GM10248 (cell line): ENCODE data around the gene FOXO1.
"Not testable (repeated sequence)": the region's sequence is repeated elsewhere in the genome, so short reads cannot be mapped to it uniquely, and the experiment has no call there.

ENCODE experiments used
- CTCF ChIA-PET: fragments of 300-600 bp; sonication (Branson Sonifier 250); formaldehyde crosslinking; extraction: SDS; loops from one replicate; lab custom pipeline; 2021; ENCODE audit warnings: antibody characterized with exemption; lab: Yijun Ruan, JAX
- POLR2A ChIA-PET: fragments of 350-650 bp; sonication (Branson Sonifier 250); formaldehyde crosslinking; extraction: SDS; loops from one replicate; lab custom pipeline; 2020; ENCODE audit warnings: antibody characterized with exemption; lab: Yijun Ruan, JAX
- DNase-seq: peaks from one replicate; pipeline ENCODE4 v3.0.0; 2012; ENCODE audit errors: extremely low spot score
- TF ChIP-seq, protein P1 (sequence below): IDR thresholded peaks from 2 replicates; pipeline ENCODE4 v1.5.1; 2012; ENCODE audit warnings: mild to moderate bottlenecking, low read depth; ENCODE audit errors: extremely low read depth, missing control alignments, control extremely low read depth

Gene FOXO1

DNA sequence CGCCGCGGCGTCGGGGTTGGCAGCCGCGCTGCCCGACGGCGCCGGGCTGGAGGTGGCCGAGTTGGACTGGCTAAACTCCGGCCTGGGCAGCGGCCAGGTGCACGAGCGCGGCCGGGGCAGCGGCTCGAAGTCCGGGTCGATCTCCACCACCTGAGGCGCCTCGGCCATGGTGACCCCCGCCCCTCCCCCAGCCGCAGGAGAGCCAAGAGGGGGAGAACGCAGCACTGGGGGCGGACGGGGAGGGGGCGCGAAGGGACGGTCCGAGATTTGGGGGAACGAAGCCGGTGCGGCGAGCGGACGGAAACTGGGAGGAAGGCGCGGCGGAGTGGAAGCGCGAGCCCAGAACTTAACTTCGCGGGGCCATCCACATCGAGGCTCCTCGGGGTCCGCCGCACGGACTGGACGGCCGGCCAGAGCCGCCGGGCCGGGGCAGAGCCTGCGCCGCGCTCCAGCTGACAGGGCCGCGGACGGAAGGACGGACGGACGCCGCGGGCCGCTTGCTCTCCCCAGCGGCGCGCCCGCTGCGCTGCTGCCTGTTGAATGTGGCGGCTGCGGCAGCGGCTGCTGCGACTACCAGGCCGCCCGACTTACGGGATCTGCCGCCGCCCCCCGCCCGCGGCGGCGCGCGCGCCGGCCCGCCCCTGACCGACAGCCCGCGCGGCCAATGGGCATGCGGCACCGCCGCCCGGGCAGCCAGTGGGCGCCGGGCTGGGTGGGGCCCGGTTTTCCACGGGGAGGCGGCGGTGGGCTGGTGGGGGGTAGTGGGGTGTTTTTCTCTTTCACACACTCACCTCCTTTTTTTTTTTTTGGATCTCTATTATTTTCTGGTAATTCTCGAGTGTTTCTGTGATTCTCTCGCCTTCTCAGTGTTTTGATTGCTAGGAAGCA, at the start of gene FOXO1:
Gene FOXO1, minus strand, starts transcription at position 597 of the 888 bp plus-strand sequence. Its CDS starts 429 bp downstream, at position 168.
- ChIA-PET POLR2A (interaction anchor here (0.6 to 1.0 kb wide), 2 partner anchors 221 to 691 kb away, joined by 3 read pairs; no protein-coding TSS in a partner anchor), CTCF (interaction anchor here (0.8 to 2.4 kb wide), 2 partner anchors 10 to 111 kb away, joined by 3 to 5 read pairs; no protein-coding TSS in a partner anchor)
- TF ChIP-seq, protein P1, sequence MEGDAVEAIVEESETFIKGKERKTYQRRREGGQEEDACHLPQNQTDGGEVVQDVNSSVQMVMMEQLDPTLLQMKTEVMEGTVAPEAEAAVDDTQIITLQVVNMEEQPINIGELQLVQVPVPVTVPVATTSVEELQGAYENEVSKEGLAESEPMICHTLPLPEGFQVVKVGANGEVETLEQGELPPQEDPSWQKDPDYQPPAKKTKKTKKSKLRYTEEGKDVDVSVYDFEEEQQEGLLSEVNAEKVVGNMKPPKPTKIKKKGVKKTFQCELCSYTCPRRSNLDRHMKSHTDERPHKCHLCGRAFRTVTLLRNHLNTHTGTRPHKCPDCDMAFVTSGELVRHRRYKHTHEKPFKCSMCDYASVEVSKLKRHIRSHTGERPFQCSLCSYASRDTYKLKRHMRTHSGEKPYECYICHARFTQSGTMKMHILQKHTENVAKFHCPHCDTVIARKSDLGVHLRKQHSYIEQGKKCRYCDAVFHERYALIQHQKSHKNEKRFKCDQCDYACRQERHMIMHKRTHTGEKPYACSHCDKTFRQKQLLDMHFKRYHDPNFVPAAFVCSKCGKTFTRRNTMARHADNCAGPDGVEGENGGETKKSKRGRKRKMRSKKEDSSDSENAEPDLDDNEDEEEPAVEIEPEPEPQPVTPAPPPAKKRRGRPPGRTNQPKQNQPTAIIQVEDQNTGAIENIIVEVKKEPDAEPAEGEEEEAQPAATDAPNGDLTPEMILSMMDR = no peak
- peak; percentile 98 for DNase-seq

DNA sequence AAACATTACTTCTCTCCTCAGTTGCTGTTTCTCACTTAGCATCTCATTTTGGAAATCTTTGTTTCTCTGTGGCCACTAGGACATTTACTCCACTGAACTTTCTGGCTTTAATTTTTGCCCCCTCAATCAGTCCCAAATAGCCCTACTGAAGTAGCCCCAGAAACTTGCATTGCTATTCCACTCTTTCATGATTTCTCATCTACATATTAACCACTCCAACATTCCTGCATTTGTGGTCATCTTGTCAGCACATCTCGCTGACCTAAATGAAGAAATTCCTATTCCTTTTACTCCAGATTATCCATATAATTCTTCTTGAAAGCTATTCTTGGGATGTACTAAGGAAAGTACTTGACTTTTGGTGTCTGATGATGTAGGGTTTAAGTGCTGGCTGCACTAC, 48.0 kb upstream of the FOXO1 start:
- DNase-seq, POLR2A ChIA-PET: not testable (repeated sequence)
- CTCF ChIA-PET = interaction anchor here (1.2 kb wide), 1 partner anchor 10 kb away, joined by 3 read pairs; no protein-coding TSS in a partner anchor

DNA sequence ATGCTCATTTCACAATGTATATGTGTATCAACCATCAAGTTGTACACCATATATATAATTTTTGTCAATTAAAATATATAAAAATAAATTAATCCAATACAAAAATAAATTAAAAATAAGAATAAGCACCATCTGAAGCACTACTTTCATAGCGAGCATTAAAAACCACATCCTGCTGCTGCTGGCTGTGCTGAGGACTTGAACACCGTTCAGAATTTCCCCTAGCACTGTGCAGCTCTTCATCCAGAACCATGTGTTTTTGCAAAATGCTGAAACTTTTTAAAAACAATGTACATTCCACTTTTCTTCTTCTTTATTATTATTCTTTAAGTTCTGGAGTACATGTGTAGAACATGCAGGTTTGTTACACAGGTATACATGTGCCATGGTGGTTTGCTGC, 40.0 kb upstream of the FOXO1 start:
- POLR2A ChIA-PET = no interaction called here
- CTCF ChIA-PET = interaction anchor here (0.8 to 1.2 kb wide), 3 partner anchors 24 to 38 kb away, joined by 3 read pairs; no protein-coding TSS in a partner anchor
- TF ChIP-seq, protein P1 = no peak
- no peak for DNase-seq

DNA sequence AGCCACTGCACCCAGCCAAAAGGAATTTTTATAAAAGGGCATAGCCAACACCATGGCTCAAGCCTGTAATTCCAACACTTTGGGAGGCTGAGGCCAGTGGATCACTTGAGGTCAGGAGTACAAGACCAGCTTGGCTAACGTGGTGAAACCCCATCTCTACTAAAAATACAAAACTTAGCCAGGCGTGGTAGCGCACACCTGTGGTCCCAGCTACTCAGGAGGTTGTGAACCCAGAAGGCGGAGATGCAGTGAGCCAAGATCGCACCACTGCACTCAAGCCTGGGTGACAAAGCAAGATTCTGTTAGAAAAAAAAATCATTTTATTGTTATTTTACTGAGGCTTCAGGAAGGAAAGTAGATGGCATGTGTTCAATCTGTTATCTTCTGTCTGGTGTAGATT, 31.3 kb upstream of the FOXO1 start:
- no peak for DNase-seq
- TF ChIP-seq, protein P1 = no peak
- ChIA-PET POLR2A (no interaction called here), CTCF (interaction anchor here (0.8 to 2.4 kb wide), 2 partner anchors 15 to 29 kb away, joined by 3 to 8 read pairs; no protein-coding TSS in a partner anchor)

DNA sequence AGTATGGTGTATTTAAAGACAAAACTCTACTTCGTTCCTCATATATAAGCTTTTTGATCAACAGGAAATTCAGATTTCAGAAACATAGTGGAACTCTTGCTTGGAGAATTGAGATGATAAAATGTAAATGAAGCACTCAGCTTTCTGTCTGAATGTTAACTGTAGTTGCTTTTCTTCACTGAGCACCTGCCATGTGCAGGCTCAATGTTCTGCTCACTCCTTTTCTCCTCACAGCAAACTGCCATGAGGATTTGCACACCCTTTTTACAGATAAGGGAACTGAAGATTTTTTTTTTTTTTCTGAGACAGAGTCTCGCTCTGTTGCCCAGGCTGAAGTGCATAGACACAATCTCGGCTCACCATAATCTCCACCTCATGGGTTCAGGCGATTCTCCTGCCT, 28.0 kb upstream of the FOXO1 start:
- TF ChIP-seq, protein P1 = no peak
- CTCF ChIA-PET = interaction anchor here (1.3 to 2.3 kb wide), 2 partner anchors 12 to 625 kb away, joined by 3 to 11 read pairs; no protein-coding TSS in a partner anchor
- DNase-seq = no peak
- POLR2A ChIA-PET = no interaction called here

DNA sequence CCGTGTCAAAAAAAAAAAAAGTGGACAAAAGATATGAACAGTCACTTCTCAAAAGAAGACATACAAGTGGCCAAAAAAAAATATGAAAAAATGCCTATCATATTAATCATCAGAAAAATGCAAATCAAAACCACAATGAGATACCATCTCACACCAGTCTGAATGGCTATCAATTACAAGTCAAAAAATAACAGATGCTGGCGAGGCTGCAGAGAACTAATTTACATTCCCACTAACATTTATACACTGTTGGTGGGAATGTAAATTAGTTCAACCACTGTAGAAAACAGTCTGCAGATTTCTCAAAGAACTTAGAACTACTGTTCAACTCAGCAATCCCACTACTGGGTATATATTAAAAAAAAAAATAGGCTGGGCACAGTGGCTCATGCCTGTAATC, 26.5 kb upstream of the FOXO1 start:
- CTCF ChIA-PET = no interaction called here
- POLR2A ChIA-PET = no interaction called here
- TF ChIP-seq, protein P1 = no peak
- no peak for DNase-seq

DNA sequence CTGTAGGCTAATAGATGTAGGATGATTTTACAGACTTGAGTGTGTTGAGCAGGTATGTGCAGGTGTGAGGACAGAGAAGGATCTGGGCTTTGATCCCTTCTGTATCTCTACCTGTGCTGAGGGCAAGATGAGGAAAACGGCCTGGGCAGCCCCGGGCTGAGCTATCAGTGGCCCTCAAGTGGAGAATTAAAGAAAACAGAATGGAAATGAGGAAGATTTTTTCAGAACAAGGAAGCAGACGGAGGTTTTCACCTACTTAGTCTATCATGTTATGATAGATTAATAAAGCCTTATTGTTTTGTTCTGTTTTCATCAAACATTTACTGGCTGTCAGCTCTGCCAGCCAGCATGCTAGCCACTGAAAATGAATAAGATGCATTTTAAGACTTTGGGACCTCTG, 22.3 kb upstream of the FOXO1 start:
- DNase-seq = no peak
- TF ChIP-seq, protein P1 = no peak
- POLR2A ChIA-PET = no interaction called here
- CTCF ChIA-PET = no interaction called here
